Colonic mucosa (tissue), 4 donors: ENCODE data around the gene CNKSR1. TPM values are rescaled to one million over a fixed set of nuclear protein-coding genes. Genes with fewer than 3 reads are reported as not detected.

Source experiments
- DNase-seq: peaks from one replicate; pipeline ENCODE4 v3.0.0-alpha.2; 2020
- H3K27ac ChIP-seq: fragments of 200-600 bp; one replicate; pipeline ENCODE4 v1.8.0; 2021
- H3K27me3 ChIP-seq: fragments of 200-600 bp; one replicate; pipeline ENCODE4 v1.8.0; 2021
- H3K36me3 ChIP-seq: fragments of 200-600 bp; one replicate; pipeline ENCODE4 v1.8.0; 2021
- H3K4me1 ChIP-seq: fragments of 200-600 bp; one replicate; pipeline ENCODE4 v1.8.0; 2021; ENCODE audit warnings: mild to moderate bottlenecking
- H3K4me3 ChIP-seq: fragments of 200-600 bp; one replicate; pipeline ENCODE4 v1.8.0; 2021
- H3K9ac ChIP-seq, 2 donors: one replicate each; pipeline ENCODE4 v1.7.0; 2013; ENCODE audit warnings: control low read depth in 2 of 2, low read depth in 2 of 2, low read length in 2 of 2
- H3K9me3 ChIP-seq: fragments of 200-600 bp; one replicate; pipeline ENCODE4 v1.8.0; 2021
- intact Hi-C: fragments of 100-400 bp; cut with DNase I; formaldehyde crosslinking; loops from one replicate; pipeline ENCODE4 v1.14.1; 2022
- total RNA-seq, 2 donors: library from RNA; stranded (reverse); fragmentation: NEBNext Ultra II Directional in 1 of 2; extraction: Animal tissue kit (Norgen Biotek cat#: 25700) in 1 of 2; gene quantifications; one replicate each; pipeline ENCODE4 v1.2.1, GENCODE V29; 2021
- TF ChIP-seq, protein P1 (sequence below): fragments of 200-600 bp; IDR thresholded peaks from one replicate; pipeline ENCODE4 v1.8.0; 2022; ENCODE audit warnings: antibody characterized with exemption, mild to moderate bottlenecking
- donor health status: healthy.
- donor health status: DM: no; HTN: no; CAD: no.
- donor health status: DM: no; HTN: no; CAD: no.

CNKSR1 gene, protein sequence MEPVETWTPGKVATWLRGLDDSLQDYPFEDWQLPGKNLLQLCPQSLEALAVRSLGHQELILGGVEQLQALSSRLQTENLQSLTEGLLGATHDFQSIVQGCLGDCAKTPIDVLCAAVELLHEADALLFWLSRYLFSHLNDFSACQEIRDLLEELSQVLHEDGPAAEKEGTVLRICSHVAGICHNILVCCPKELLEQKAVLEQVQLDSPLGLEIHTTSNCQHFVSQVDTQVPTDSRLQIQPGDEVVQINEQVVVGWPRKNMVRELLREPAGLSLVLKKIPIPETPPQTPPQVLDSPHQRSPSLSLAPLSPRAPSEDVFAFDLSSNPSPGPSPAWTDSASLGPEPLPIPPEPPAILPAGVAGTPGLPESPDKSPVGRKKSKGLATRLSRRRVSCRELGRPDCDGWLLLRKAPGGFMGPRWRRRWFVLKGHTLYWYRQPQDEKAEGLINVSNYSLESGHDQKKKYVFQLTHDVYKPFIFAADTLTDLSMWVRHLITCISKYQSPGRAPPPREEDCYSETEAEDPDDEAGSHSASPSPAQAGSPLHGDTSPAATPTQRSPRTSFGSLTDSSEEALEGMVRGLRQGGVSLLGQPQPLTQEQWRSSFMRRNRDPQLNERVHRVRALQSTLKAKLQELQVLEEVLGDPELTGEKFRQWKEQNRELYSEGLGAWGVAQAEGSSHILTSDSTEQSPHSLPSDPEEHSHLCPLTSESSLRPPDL
- 10 to 100 TPM; 35.3 to 46.8 TPM for total RNA-seq

DNA sequence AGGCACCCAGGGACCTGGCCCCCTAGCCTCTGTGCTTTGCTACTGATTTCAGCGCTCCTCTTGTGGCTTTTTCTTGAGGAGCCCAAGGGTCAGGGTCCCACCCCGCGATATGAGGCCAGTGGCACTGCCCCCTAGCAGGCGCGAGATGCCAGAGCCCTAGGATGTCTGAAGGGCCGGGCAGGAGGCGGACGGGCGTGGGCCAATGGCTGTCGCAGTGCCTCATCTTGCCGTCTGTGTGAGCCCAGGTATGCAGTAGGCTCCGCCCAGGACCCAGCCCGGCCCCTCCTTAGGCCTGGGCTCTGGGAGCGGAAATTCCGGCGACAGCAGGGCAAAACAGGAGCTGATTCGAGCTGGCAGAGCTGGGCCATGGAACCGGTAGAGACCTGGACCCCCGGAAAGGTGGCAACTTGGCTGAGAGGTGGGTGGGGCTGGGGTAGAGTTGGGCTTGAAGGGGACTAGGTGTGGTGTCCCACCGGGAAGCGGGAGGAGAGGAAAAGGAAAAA, at the start of gene CNKSR1:
TSS of gene CNKSR1 (plus strand) at position 310 of the 503 bp plus-strand sequence. CDS start at position 367, 57 bp downstream.
- TF ChIP-seq, protein P1, sequence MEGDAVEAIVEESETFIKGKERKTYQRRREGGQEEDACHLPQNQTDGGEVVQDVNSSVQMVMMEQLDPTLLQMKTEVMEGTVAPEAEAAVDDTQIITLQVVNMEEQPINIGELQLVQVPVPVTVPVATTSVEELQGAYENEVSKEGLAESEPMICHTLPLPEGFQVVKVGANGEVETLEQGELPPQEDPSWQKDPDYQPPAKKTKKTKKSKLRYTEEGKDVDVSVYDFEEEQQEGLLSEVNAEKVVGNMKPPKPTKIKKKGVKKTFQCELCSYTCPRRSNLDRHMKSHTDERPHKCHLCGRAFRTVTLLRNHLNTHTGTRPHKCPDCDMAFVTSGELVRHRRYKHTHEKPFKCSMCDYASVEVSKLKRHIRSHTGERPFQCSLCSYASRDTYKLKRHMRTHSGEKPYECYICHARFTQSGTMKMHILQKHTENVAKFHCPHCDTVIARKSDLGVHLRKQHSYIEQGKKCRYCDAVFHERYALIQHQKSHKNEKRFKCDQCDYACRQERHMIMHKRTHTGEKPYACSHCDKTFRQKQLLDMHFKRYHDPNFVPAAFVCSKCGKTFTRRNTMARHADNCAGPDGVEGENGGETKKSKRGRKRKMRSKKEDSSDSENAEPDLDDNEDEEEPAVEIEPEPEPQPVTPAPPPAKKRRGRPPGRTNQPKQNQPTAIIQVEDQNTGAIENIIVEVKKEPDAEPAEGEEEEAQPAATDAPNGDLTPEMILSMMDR, result peak; percentile 28
- H3K4me1 ChIP-seq, result no peaks in the 10 kb centered on the region
- no peaks in the 10 kb centered on the region for H3K36me3 ChIP-seq
- peak within 1 kb of the TSS; percentile 34 for H3K4me3 ChIP-seq
- DNase-seq, result peak; percentile 90
- intact Hi-C loops, result loop anchor here (5.0 kb wide), 1 partner anchor 45 kb away; no protein-coding TSS in a partner anchor
- H3K9me3 ChIP-seq, result no peaks in the 10 kb centered on the region
- peak within 1 kb of the TSS; percentile 45 to 78 for H3K9ac ChIP-seq
- H3K27me3 ChIP-seq, result no peaks in the 10 kb centered on the region
- H3K27ac ChIP-seq, result peak within 1 kb of the TSS; percentile 51

DNA sequence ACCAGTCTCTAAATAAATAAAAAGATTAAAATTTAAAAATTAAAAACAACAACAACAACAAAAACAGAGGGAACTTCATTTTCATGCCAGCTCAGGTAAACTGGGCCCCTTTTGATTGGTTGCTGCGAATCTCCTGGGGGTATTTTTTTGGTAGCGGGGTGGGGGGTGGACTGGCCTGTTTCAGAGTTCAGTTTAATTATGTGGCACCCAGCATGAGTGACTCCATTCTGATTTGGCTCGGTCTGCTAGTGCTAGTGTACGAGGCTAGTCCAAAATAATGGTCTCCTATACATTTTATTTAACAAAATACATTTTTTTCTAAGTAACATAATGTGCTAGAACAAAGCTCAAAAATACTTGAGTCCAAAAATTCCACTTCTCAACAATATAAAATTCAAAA, 47.5 kb upstream of the CNKSR1 start:
- no peaks in the 10 kb centered on the region for H3K9me3 ChIP-seq
- no peaks in the 10 kb centered on the region for H3K27me3 ChIP-seq
- H3K4me3 ChIP-seq, result no peak overlapping the region
- H3K4me1 ChIP-seq, result no peaks in the 10 kb centered on the region
- no peak overlapping the region for H3K27ac ChIP-seq
- TF ChIP-seq, protein P1, result no peak
- no peaks in the 10 kb centered on the region for H3K36me3 ChIP-seq
- intact Hi-C loops, result no loop called here
- DNase-seq, result no peak
- no peak overlapping the region for H3K9ac ChIP-seq

DNA sequence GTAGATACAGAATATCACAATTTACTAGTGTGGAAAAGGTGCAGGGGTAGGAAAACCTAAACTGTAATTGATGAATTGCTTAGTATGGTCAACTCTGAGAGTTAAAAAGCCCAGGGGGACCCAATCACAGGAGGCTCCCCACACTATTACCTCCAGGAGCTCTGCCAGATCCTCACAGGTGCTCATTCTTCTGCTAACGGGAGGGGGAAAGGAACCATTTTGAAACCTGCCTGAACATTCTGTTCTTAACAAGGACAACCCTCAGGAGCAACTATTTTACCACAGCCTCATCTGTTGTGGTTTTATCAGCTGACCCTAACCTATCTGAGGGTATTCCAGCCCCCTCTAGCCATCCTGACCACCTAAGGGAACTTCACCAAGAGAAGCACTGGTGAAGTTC, 46.6 kb upstream of the CNKSR1 start:
- Histone ChIP-seq H3K27ac (no peak overlapping the region), H3K9me3 (no peaks in the 10 kb centered on the region), H3K36me3 (no peaks in the 10 kb centered on the region), H3K4me1 (no peaks in the 10 kb centered on the region), H3K9ac (no peak overlapping the region), H3K27me3 (no peaks in the 10 kb centered on the region), H3K4me3 (no peak overlapping the region)
- TF ChIP-seq, protein P1, result no peak
- DNase-seq, result no peak
- intact Hi-C loops, result no loop called here

DNA sequence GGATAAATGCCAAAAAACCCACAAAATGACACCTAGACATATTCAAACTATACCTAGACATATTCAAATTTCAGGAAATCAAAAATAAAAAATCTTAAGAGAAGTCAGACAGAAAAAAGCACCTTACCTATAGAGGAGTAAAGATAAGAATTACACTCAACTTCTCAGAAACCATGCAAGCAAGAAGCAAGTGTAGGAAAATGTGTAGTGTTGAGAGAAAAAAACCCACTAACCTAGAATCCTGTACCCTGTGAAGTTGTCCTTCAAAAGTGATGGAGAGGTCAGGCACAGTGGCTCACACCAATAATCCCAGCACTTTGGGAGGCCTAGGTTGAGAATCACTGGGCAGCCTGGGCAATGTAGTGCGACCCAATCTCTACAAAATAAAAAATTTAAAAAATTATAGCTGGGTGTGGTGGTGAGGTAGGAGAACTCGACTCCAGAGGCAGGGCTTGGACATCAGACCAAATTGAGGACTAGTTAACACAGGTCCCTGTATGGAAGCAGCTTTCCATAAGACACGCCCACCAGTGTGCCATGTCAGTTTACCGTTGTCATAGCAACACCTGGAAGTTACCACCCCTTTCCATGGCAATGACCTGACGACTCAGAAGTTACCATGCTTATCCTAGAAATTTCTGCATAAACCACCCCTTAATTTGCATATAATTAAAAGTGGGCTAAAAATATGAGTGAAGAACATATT, 45.0 kb upstream of the CNKSR1 start:
- no peak overlapping the region for H3K27ac ChIP-seq
- no peaks in the 10 kb centered on the region for H3K36me3 ChIP-seq
- H3K4me3 ChIP-seq, result no peak overlapping the region
- no peak overlapping the region for H3K9ac ChIP-seq
- DNase-seq, result peak; percentile 53
- no peaks in the 10 kb centered on the region for H3K9me3 ChIP-seq
- no peaks in the 10 kb centered on the region for H3K4me1 ChIP-seq
- H3K27me3 ChIP-seq, result no peaks in the 10 kb centered on the region
- TF ChIP-seq, protein P1, result no peak
- intact Hi-C loops, result no loop called here

DNA sequence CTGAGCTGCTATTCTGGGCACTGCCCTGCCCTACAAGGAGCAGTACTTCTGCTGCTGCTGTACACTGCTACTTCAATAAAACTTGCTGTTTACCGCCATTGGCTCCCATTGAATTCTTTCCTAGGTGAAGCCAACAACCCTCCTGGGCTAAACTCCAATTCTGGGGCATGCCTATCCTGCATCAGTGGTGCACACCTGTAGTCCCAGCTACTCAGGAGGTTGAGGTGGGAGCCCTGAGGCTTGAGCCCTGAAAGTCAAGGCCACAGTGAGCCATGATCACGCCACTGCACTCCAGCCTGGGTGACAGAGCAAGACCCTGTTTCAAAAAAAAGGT, 44.5 kb upstream of the CNKSR1 start:
- TF ChIP-seq, protein P1, result no peak
- H3K4me1 ChIP-seq, result no peaks in the 10 kb centered on the region
- H3K27ac ChIP-seq, result no peak overlapping the region
- no peak overlapping the region for H3K4me3 ChIP-seq
- no peak for DNase-seq
- intact Hi-C loops, result no loop called here
- no peaks in the 10 kb centered on the region for H3K36me3 ChIP-seq
- no peak overlapping the region for H3K9ac ChIP-seq
- no peaks in the 10 kb centered on the region for H3K9me3 ChIP-seq
- no peaks in the 10 kb centered on the region for H3K27me3 ChIP-seq
